DLD1 (cell line): ENCODE measurements around the gene RAD51.
"Not testable (repeated sequence)": the region's sequence is repeated elsewhere in the genome, so short reads cannot be mapped to it uniquely, and the experiment has no call there.

Experiments
- in situ Hi-C: cut with HindIII; loops from 2 replicates; pipeline ENCODE4 v1.10.0; 2017; ENCODE audit warnings: low sequenced_read_pairs

The RAD51 gene

GRCh38 chr15:40694688-40695468, at the start of gene RAD51:
Gene RAD51 (plus strand): TSS chr15:40695174. CDS start chr15:40698759, 3,585 bp downstream.
- in situ Hi-C loops, result no loop called here

- in situ Hi-C loops, result no loop called here
Observed at GRCh38 chr15:40647523-40647922, 47.5 kb upstream of the RAD51 start.

- in situ Hi-C loops, result loop anchor here (10.0 kb wide), 1 partner anchor 94 kb away; no protein-coding TSS in a partner anchor
Observed at GRCh38 chr15:40650479-40650878, 44.5 kb upstream of the RAD51 start.

- in situ Hi-C loops, result no loop called here
Observed at GRCh38 chr15:40660686-40661085, 34.3 kb upstream of the RAD51 start.

GRCh38 chr15:40664909-40665308, 30.1 kb upstream of the RAD51 start:
- in situ Hi-C loops, result no loop called here

GRCh38 chr15:40676290-40676689, 18.7 kb upstream of the RAD51 start:
- in situ Hi-C loops, result not testable (repeated sequence)

GRCh38 chr15:40676906-40677305, 18.1 kb upstream of the RAD51 start:
- in situ Hi-C loops, result not testable (repeated sequence)

- in situ Hi-C loops, result no loop called here
Observed at GRCh38 chr15:40680151-40680550, 14.8 kb upstream of the RAD51 start.

GRCh38 chr15:40680959-40681358, 14.0 kb upstream of the RAD51 start:
- in situ Hi-C loops, result not testable (repeated sequence)

- in situ Hi-C loops, result no loop called here
Observed at GRCh38 chr15:40684381-40684780, 10.6 kb upstream of the RAD51 start.

GRCh38 chr15:40685376-40685775, 9.6 kb upstream of the RAD51 start:
- in situ Hi-C loops, result no loop called here

- in situ Hi-C loops, result no loop called here
Observed at GRCh38 chr15:40688932-40689799, 5.8 kb upstream of the RAD51 start.

- in situ Hi-C loops, result no loop called here
Observed at GRCh38 chr15:40691737-40692136, 3.2 kb upstream of the RAD51 start.

- in situ Hi-C loops, result no loop called here
Observed at GRCh38 chr15:40693904-40694687, 878 bp upstream of the RAD51 start.

- in situ Hi-C loops, result no loop called here
Observed at GRCh38 chr15:40695469-40695890, 506 bp downstream of the RAD51 start.

- in situ Hi-C loops, result no loop called here
Observed at GRCh38 chr15:40696228-40696627, 1.3 kb downstream of the RAD51 start.

- in situ Hi-C loops, result no loop called here
Observed at GRCh38 chr15:40697916-40698315, 2.9 kb downstream of the RAD51 start.

- in situ Hi-C loops, result no loop called here
Observed at GRCh38 chr15:40702077-40702476, 7.1 kb downstream of the RAD51 start.

- in situ Hi-C loops, result no loop called here
Observed at GRCh38 chr15:40706121-40706520, 11.1 kb downstream of the RAD51 start.

- in situ Hi-C loops, result no loop called here
Observed at GRCh38 chr15:40714144-40714543, 19.2 kb downstream of the RAD51 start.

- in situ Hi-C loops, result no loop called here
Observed at GRCh38 chr15:40716165-40716564, 21.2 kb downstream of the RAD51 start.
